ENCODE results near the gene PLA2G1B. TPM values are rescaled to one million over a fixed set of nuclear protein-coding genes. Genes with fewer than 3 reads are reported as not detected.

Gene PLA2G1B
- total RNA-seq, 6 experiments from 2014 or later = not detected

- 62% methylated on average over 12 of the region's 13 CpGs for WGBS (ENCODE audit: insufficient coverage, low coverage, low lambda C conversion rate, missing lambda C conversion rate)
- peak; percentile 20 to 52 (median 41) for ATAC-seq
- DNase-seq = peak in 1 of 3 donors; percentile 51
- Histone ChIP-seq H3K4me3 (no peak overlapping the region), H3K4me1 (peaks cover 0 to 34% (median 14%) of the 10 kb centered on the region in 4 donors), H3K9me3 (no peaks in the 10 kb centered on the region), H3K27ac (peak overlapping the region in 2 of 3 donors; percentile 75 to 81), H3K36me3 (no peaks in the 10 kb centered on the region), H3K27me3 (no peaks in the 10 kb centered on the region)
- TF ChIP-seq POLR2A (IDR thresholded peaks at IDR 0.05) = no peak
- TF ChIP-seq CTCF (IDR thresholded peaks at IDR 0.05) = no peak
- intact Hi-C loops (cut with DNase I) = no loop called here
These were observed 6.0 kb downstream of the PLA2G1B start for GRCh38 chr12:120321382-120322202.

- Histone ChIP-seq H3K4me3 (peak overlapping the region; percentile 47 to 65 (median 60)), H3K27me3 (no peaks in the 10 kb centered on the region), H3K4me1 (peaks cover 0 to 37% (median 9%) of the 10 kb centered on the region in 4 donors), H3K9me3 (no peaks in the 10 kb centered on the region), H3K36me3 (no peaks in the 10 kb centered on the region), H3K27ac (peak overlapping the region; percentile 88 to 94 (median 90))
- TF ChIP-seq CTCF (IDR thresholded peaks at IDR 0.05) (peak; percentile 37 to 54 (median 42)), POLR2A (IDR thresholded peaks at IDR 0.05) (peak; percentile 96)
- WGBS (ENCODE audit: insufficient coverage, low coverage, low lambda C conversion rate, missing lambda C conversion rate) = 1% methylated on average over 35 of the region's 42 CpGs
- DNase-seq (peak; percentile 99), ATAC-seq (peak; percentile 93 to 96 (median 94))
- intact Hi-C loops (cut with DNase I) = no loop called here
These were observed 10.1 kb downstream of the PLA2G1B start for GRCh38 chr12:120317224-120318105.

- no peaks in the 10 kb centered on the region for H3K9me3 ChIP-seq
- DNase-seq = peak in 1 of 3 donors; percentile 55
- intact Hi-C loops (cut with DNase I) = no loop called here
- H3K27me3 ChIP-seq = no peaks in the 10 kb centered on the region
- no peaks in the 10 kb centered on the region for H3K36me3 ChIP-seq
- 27% methylated on average over 9 of the region's 9 CpGs for WGBS (ENCODE audit: insufficient coverage, low coverage, low lambda C conversion rate, missing lambda C conversion rate)
- peaks cover 0 to 31% (median 7%) of the 10 kb centered on the region in 4 donors for H3K4me1 ChIP-seq
- ATAC-seq = peak; percentile 25 to 37 (median 32)
- TF ChIP-seq POLR2A (IDR thresholded peaks at IDR 0.05) (no peak), CTCF (IDR thresholded peaks at IDR 0.05) (no peak)
- H3K4me3 ChIP-seq = peak overlapping the region; percentile 47 to 65 (median 60)
- peak overlapping the region; percentile 88 to 94 (median 90) for H3K27ac ChIP-seq
These were observed 10.8 kb downstream of the PLA2G1B start for GRCh38 chr12:120316798-120317223.

GRCh38 chr12:120314220-120314619 lies 13.4 kb downstream of the PLA2G1B start:
- Histone ChIP-seq H3K4me3 (no peak overlapping the region), H3K4me1 (peaks cover 0 to 14% (median 0%) of the 10 kb centered on the region in 4 donors), H3K36me3 (no peaks in the 10 kb centered on the region), H3K27me3 (no peaks in the 10 kb centered on the region), H3K27ac (no peak overlapping the region), H3K9me3 (no peaks in the 10 kb centered on the region)
- ATAC-seq (no peak), DNase-seq (no peak)
- WGBS (ENCODE audit: insufficient coverage, low coverage, low lambda C conversion rate, missing lambda C conversion rate) = 67% methylated on average over 4 of the region's 5 CpGs
- peak in 1 of 4 donors; percentile 8 for TF ChIP-seq CTCF (IDR thresholded peaks at IDR 0.05)
- TF ChIP-seq POLR2A (IDR thresholded peaks at IDR 0.05) = no peak
- intact Hi-C loops (cut with DNase I) = no loop called here
